PC-3 (cell line): ENCODE results near the gene ABCA7. TPM values are rescaled to one million over a fixed set of nuclear protein-coding genes. Genes with fewer than 3 reads are reported as not detected.

ENCODE experiments used
- ATAC-seq: fragments of 200-7000 bp; cut with Tn5 transposase; 2 replicates; pipeline ENCODE4 v1.9.1; 2020; ENCODE audit warnings: mild to moderate bottlenecking, moderate library complexity
- BruUV-seq: library from RNA; stranded (reverse); fragments of 400-500 nt; replicated peaks from 2 replicates; lab custom pipeline; 2021; lab: Mats Ljungman, UMichigan
- CTCF ChIA-PET: fragments of 300-600 bp; sonication (Branson Sonifier 250); formaldehyde crosslinking; loops from one replicate; lab custom pipeline; 2022; ENCODE audit warnings: antibody characterized with exemption; lab: Charles Lee
- POLR2A ChIA-PET: fragments of 300-600 bp; sonication (Branson Sonifier 250); formaldehyde crosslinking; loops from one replicate; lab custom pipeline; 2022; ENCODE audit warnings: antibody characterized with exemption; ENCODE audit not compliant: unreplicated experiment; lab: Charles Lee
- DNase-seq: peaks from one replicate; pipeline ENCODE4 v3.0.0-alpha.2; 2015
- H2AFZ ChIP-seq: fragments of 300-600 bp; sonication (generic); 2 replicates; pipeline ENCODE4 v1.6.0; 2016; ENCODE audit warnings: antibody characterized with exemption, low read length
- H3F3A ChIP-seq: fragments of 300-600 bp; sonication (generic); one replicate; pipeline ENCODE4 v1.6.0; 2017; ENCODE audit warnings: antibody characterized with exemption, low read length, control low read depth, mild to moderate bottlenecking; ENCODE audit not compliant: unreplicated experiment
- H3K27ac ChIP-seq: fragments of 300-600 bp; sonication (generic); 2 replicates; pipeline ENCODE4 v1.5.1; 2016; ENCODE audit warnings: mild to moderate bottlenecking, low read length
- H3K27me3 ChIP-seq: fragments of 300-600 bp; sonication (generic); 2 replicates; pipeline ENCODE4 v1.6.1; 2016; ENCODE audit warnings: low read length, mixed read lengths
- H3K36me3 ChIP-seq: fragments of 300-600 bp; sonication (generic); 2 replicates; pipeline ENCODE4 v1.6.1; 2016; ENCODE audit warnings: low read depth, mixed run types, low read length, mixed read lengths
- H3K4me1 ChIP-seq: fragments of 300-600 bp; sonication (generic); 2 replicates; pipeline ENCODE4 v1.5.1; 2016; ENCODE audit warnings: low read length; ENCODE audit not compliant: insufficient read depth
- H3K4me2 ChIP-seq: fragments of 300-600 bp; sonication (generic); 2 replicates; pipeline ENCODE4 v1.6.0; 2016; ENCODE audit warnings: low read length
- H3K4me3 ChIP-seq: fragments of 300-600 bp; sonication (generic); 2 replicates; pipeline ENCODE4 v1.5.1; 2016; ENCODE audit warnings: mild to moderate bottlenecking, low read length, mixed read lengths
- H3K79me2 ChIP-seq: fragments of 300-600 bp; sonication (generic); 2 replicates; pipeline ENCODE4 v1.6.1; 2017; ENCODE audit warnings: low read length, mixed read lengths
- H3K9ac ChIP-seq: fragments of 300-600 bp; sonication (generic); 2 replicates; pipeline ENCODE4 v1.6.0; 2016; ENCODE audit warnings: mild to moderate bottlenecking, low read length
- H3K9me2 ChIP-seq: fragments of 300-600 bp; sonication (generic); replicated peaks from 2 replicates; pipeline ENCODE4 v1.6.1; 2016; ENCODE audit warnings: mixed run types, low read length, mixed read lengths
- H3K9me3 ChIP-seq: fragments of 300-600 bp; sonication (generic); 2 replicates; pipeline ENCODE4 v1.6.1; 2016; ENCODE audit warnings: low read length, mixed read lengths
- H4K20me1 ChIP-seq: fragments of 300-600 bp; sonication (generic); 2 replicates; pipeline ENCODE4 v1.6.1; 2016; ENCODE audit warnings: low read length, mixed read lengths
- EZH2 ChIP-seq: fragments of 300-600 bp; sonication (generic); IDR thresholded peaks from one replicate; pipeline ENCODE4 v1.6.1; 2017; ENCODE audit warnings: antibody characterized with exemption, mild to moderate bottlenecking, low read length; ENCODE audit not compliant: unreplicated experiment
- EZH2phosphoT487 ChIP-seq: fragments of 300-600 bp; sonication (generic); IDR thresholded peaks from 2 replicates; pipeline ENCODE4 v1.6.1; 2018; ENCODE audit warnings: mild to moderate bottlenecking, antibody characterized with exemption, low read length, borderline replicate concordance
- intact Hi-C: fragments of 100-400 bp; cut with micrococcal nuclease; formaldehyde crosslinking; loops from 2 replicates; pipeline ENCODE4 v1.9.0; 2023
- total RNA-seq: library from RNA; depleted of rRNA; stranded (reverse); fragments of >200 nt; gene quantifications from 2 replicates; pipeline ENCODE4 v1.2.3, GENCODE V29; 2014
- TF ChIP-seq, protein P1 (sequence below): fragments of 300-600 bp; sonication (generic); conservative IDR thresholded peaks from 2 replicates; pipeline ENCODE4 v1.5.1; 2017; ENCODE audit warnings: antibody characterized with exemption, low read depth, mild to moderate bottlenecking, low read length

Gene ABCA7
- total RNA-seq, 1 experiment from 2014 or later: 27.3 TPM

DNA sequence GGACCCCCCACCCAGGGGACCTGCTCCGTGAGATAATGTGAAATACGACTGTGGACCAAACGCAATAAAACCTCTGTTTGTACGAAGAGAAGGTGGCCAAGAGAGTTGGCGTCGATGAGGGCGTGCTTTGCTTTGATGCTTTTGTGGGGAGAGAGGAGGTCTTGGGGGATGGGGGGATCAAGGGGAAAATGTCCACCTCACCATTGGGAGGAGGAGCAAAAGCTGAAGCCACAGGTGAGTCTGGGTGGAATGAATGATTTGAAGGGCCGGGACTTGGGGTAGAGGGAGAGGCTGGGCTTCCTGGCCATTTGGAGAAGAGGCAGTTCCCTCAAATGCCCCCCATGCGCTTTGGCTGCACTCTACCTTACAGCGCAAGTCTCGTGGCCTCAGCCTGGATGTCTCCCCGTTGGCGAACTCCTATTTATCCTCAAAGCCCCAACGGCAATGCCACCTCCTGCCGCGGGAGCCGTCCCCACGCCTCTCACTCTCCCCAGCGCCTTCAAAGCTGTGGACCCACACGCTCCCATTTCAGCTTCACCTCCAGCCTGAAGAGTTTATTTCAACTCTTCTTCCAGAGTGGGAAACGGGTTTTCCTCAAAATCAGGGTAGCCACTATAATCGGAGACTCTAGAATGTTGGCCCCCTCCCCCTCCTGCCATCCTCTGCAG, 795 bp upstream of the ABCA7 start:
- no peak overlapping the region for H3K9ac ChIP-seq
- H3K27ac ChIP-seq: no peak overlapping the region
- CTCF ChIA-PET: no interaction called here
- H3K79me2 ChIP-seq: no peaks in the 10 kb centered on the region
- TF ChIP-seq EZH2phosphoT487: no peak
- no peak for TF ChIP-seq EZH2
- TF ChIP-seq, protein P1, sequence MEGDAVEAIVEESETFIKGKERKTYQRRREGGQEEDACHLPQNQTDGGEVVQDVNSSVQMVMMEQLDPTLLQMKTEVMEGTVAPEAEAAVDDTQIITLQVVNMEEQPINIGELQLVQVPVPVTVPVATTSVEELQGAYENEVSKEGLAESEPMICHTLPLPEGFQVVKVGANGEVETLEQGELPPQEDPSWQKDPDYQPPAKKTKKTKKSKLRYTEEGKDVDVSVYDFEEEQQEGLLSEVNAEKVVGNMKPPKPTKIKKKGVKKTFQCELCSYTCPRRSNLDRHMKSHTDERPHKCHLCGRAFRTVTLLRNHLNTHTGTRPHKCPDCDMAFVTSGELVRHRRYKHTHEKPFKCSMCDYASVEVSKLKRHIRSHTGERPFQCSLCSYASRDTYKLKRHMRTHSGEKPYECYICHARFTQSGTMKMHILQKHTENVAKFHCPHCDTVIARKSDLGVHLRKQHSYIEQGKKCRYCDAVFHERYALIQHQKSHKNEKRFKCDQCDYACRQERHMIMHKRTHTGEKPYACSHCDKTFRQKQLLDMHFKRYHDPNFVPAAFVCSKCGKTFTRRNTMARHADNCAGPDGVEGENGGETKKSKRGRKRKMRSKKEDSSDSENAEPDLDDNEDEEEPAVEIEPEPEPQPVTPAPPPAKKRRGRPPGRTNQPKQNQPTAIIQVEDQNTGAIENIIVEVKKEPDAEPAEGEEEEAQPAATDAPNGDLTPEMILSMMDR: no peak
- H3K9me2 ChIP-seq: no peaks in the 10 kb centered on the region
- no peaks in the 10 kb centered on the region for H3K27me3 ChIP-seq
- POLR2A ChIA-PET: interaction anchor here (0.6 kb wide), 1 partner anchor 134 kb away, joined by 16 read pairs; no protein-coding TSS in a partner anchor
- H3K4me3 ChIP-seq: peak overlapping the region; percentile 77
- peaks cover 16% of the 10 kb centered on the region; the same call in 1 of the 2 replicates for H3K4me1 ChIP-seq
- intact Hi-C loops: no loop called here
- DNase-seq (no peak), ATAC-seq (no peak)
- H2AFZ ChIP-seq: peak overlapping the region; percentile 63
- H3F3A ChIP-seq: no peaks in the 10 kb centered on the region
- BruUV-seq: no TSS peak
- no peaks in the 10 kb centered on the region for H3K9me3 ChIP-seq
- no peaks in the 10 kb centered on the region; the same call in 1 of the 2 replicates for H3K36me3 ChIP-seq
- H4K20me1 ChIP-seq: no peaks in the 10 kb centered on the region
- H3K4me2 ChIP-seq: peak overlapping the region; percentile 95

DNA sequence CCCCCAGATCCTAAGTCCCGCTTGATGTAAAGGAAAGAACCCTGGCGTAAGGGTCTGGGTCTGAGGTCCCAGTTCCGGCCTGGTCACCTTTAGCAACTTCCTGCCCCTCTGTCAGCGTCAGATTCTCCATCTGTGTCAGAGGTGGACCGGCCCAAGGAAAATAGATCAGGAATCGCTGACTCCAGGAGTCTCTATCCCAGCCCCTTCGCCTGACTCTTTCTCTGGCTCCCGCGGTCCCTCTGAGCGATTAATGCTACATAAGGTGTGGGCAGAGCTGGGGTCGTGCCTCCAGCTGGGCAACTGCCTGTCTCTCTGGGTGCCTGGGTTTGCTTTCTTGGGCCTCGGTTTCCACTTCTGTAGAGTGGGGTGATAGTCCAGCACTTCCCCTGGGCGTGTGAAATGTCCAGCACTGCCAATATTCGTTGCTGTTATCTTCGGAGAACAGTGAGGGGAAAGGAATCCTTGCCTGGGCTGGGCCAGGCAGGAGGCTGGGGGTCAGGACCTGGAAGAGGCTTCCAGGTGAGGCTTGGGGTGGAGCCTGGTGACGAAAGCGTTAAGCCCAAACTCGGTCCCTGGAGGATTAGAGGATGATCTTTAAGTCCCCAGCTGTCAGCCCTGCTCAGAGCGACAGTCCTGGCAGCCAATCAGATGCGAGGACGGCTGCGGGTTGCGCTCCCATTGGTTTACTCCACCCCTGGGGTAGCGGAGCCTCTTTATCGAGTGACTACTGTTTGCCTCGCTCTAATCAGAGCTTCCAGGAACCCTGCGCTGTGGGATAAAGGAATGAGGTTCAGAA, 767 bp downstream of the ABCA7 start:
- Histone ChIP-seq H3K27me3 (no peaks in the 10 kb centered on the region), H3K27ac (peak overlapping the region; percentile 33), H2AFZ (peak overlapping the region; percentile 56), H3K9me2 (no peaks in the 10 kb centered on the region), H4K20me1 (no peaks in the 10 kb centered on the region), H3K4me1 (peaks cover 16% of the 10 kb centered on the region; the same call in 1 of the 2 replicates), H3F3A (no peaks in the 10 kb centered on the region), H3K36me3 (no peaks in the 10 kb centered on the region; the same call in 1 of the 2 replicates), H3K79me2 (no peaks in the 10 kb centered on the region), H3K9me3 (no peaks in the 10 kb centered on the region), H3K4me3 (peak overlapping the region; percentile 77), H3K4me2 (peak overlapping the region; percentile 95), H3K9ac (peak overlapping the region; percentile 71)
- DNase-seq (peak; percentile 91), ATAC-seq (peak; percentile 66)
- CTCF ChIA-PET: no interaction called here
- TF ChIP-seq, protein P1: no peak
- TF ChIP-seq EZH2: no peak
- TF ChIP-seq EZH2phosphoT487: no peak
- intact Hi-C loops: no loop called here
- POLR2A ChIA-PET: no interaction called here
- BruUV-seq: no TSS peak
